Astrocyte (in vitro differentiated cells and primary cell): ENCODE results near the gene EPB41L1. TPM values are rescaled to one million over a fixed set of nuclear protein-coding genes. Genes with fewer than 3 reads are reported as not detected.

ENCODE experiments used
- DNase-seq: peaks from one replicate; pipeline ENCODE4 v3.0.0-alpha.2; 2010; ENCODE audit warnings: low read depth
- FAIRE-seq: peaks from 2 replicates; lab custom pipeline; 2011; peaks lifted over from hg19 to GRCh38; lab: Jason Lieb, UNC
- H2AFZ ChIP-seq: 2 replicates; pipeline ENCODE4 v1.6.0; 2012; ENCODE audit warnings: low read depth, low read length, inconsistent platforms
- H3K27ac ChIP-seq: 2 replicates; pipeline ENCODE4 v1.5.1; 2011; ENCODE audit warnings: low read depth, low read length, inconsistent platforms
- H3K27me3 ChIP-seq: 2 replicates; pipeline ENCODE4 v1.6.0; 2011; ENCODE audit warnings: low read length, inconsistent platforms; ENCODE audit not compliant: insufficient read depth
- H3K36me3 ChIP-seq: 2 replicates; pipeline ENCODE4 v1.5.1; 2011; ENCODE audit warnings: low read length, inconsistent platforms; ENCODE audit not compliant: insufficient read depth
- H3K4me1 ChIP-seq: 2 replicates; pipeline ENCODE4 v1.5.1; 2011; ENCODE audit warnings: low read length, inconsistent platforms; ENCODE audit not compliant: insufficient read depth
- H3K4me2 ChIP-seq: 2 replicates; pipeline ENCODE4 v1.6.0; 2012; ENCODE audit warnings: low read length, inconsistent platforms
- H3K4me3 ChIP-seq: 2 replicates; pipeline ENCODE4 v1.5.1; 2011; ENCODE audit warnings: low read depth, mild to moderate bottlenecking, low read length, inconsistent platforms; ENCODE audit not compliant: insufficient read depth
- H3K79me2 ChIP-seq: 2 replicates; pipeline ENCODE4 v1.6.0; 2012; ENCODE audit warnings: mild to moderate bottlenecking, low read length, inconsistent platforms; ENCODE audit not compliant: insufficient read depth
- H3K9ac ChIP-seq: 2 replicates; pipeline ENCODE4 v1.6.0; 2012; ENCODE audit warnings: mild to moderate bottlenecking, low read length, inconsistent platforms
- H3K9me3 ChIP-seq: 2 replicates; pipeline ENCODE4 v1.5.1; 2012; ENCODE audit warnings: low read depth, mild to moderate bottlenecking, low read length, inconsistent platforms; ENCODE audit not compliant: insufficient read depth
- H4K20me1 ChIP-seq: 2 replicates; pipeline ENCODE4 v1.6.0; 2012; ENCODE audit warnings: low read length, inconsistent platforms; ENCODE audit not compliant: insufficient read depth
- H3K27ac Mint-ChIP-seq: one replicate; pipeline ENCODE4 v1.8.0; 2021; ENCODE audit warnings: mild to moderate bottlenecking, mixed read lengths; ENCODE audit not compliant: unreplicated experiment
- H3K27me3 Mint-ChIP-seq: one replicate; pipeline ENCODE4 v1.8.0; 2021; ENCODE audit warnings: low read depth, mixed read lengths; ENCODE audit not compliant: unreplicated experiment
- H3K36me3 Mint-ChIP-seq: one replicate; pipeline ENCODE4 v1.8.0; 2021; ENCODE audit warnings: low read depth, mixed read lengths; ENCODE audit not compliant: unreplicated experiment
- H3K4me1 Mint-ChIP-seq: one replicate; pipeline ENCODE4 v1.8.0; 2021; ENCODE audit warnings: low read depth, mixed read lengths; ENCODE audit not compliant: unreplicated experiment
- H3K4me3 Mint-ChIP-seq: one replicate; pipeline ENCODE4 v1.8.0; 2021; ENCODE audit warnings: mild to moderate bottlenecking, moderate library complexity, mixed read lengths; ENCODE audit not compliant: unreplicated experiment
- H3K9me3 Mint-ChIP-seq: one replicate; pipeline ENCODE4 v1.8.0; 2021; ENCODE audit warnings: mild to moderate bottlenecking, mixed read lengths; ENCODE audit not compliant: unreplicated experiment
- EZH2 ChIP-seq: IDR thresholded peaks from 2 replicates; pipeline ENCODE4 v1.6.1; 2012; ENCODE audit warnings: mild to moderate bottlenecking, low read length, inconsistent platforms; ENCODE audit not compliant: insufficient read depth
- total RNA-seq: library from RNA; stranded (reverse); gene quantifications from 2 replicates; pipeline ENCODE4 v1.2.1, GENCODE V29; 2021
- TF ChIP-seq, protein P1 (sequence below): IDR thresholded peaks from 2 replicates; pipeline ENCODE4 v1.5.1; 2011; ENCODE audit warnings: low read depth, mild to moderate bottlenecking, inconsistent platforms, low read length, moderate library complexity; ENCODE audit not compliant: insufficient read depth

EPB41L1 gene
- total RNA-seq, 1 donor from 2014 or later, result 39.4 TPM

DNA sequence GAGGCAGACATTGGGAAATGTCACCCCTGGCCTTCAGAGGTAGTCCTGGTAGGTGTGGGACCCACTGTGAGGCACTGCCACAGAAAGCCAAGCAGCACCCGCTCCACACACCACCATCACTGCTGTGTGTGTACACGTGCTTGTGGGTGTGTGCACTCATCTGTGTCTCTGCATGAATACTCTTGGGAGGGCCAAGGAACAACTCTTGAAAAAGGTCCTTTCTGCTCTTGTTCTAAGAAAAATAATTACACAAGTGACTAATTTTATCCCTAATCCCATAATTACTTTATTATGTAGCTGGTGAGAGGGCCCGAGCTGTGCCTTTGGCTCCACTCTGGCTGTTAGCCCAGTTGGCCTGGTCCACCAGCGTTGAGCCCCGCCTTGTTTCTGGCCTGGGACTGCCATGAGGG lies 21.7 kb upstream of the EPB41L1 start:
- H3K79me2 ChIP-seq, result no peaks in the 10 kb centered on the region
- H3K27me3 ChIP-seq, result no peaks in the 10 kb centered on the region
- H3K9me3 ChIP-seq, result no peaks in the 10 kb centered on the region
- no peak overlapping the region for H3K27ac ChIP-seq
- H3K4me3 ChIP-seq, result no peak overlapping the region
- no peaks in the 10 kb centered on the region for H3K9me3 Mint-ChIP-seq
- no peak for TF ChIP-seq EZH2
- TF ChIP-seq, protein P1, sequence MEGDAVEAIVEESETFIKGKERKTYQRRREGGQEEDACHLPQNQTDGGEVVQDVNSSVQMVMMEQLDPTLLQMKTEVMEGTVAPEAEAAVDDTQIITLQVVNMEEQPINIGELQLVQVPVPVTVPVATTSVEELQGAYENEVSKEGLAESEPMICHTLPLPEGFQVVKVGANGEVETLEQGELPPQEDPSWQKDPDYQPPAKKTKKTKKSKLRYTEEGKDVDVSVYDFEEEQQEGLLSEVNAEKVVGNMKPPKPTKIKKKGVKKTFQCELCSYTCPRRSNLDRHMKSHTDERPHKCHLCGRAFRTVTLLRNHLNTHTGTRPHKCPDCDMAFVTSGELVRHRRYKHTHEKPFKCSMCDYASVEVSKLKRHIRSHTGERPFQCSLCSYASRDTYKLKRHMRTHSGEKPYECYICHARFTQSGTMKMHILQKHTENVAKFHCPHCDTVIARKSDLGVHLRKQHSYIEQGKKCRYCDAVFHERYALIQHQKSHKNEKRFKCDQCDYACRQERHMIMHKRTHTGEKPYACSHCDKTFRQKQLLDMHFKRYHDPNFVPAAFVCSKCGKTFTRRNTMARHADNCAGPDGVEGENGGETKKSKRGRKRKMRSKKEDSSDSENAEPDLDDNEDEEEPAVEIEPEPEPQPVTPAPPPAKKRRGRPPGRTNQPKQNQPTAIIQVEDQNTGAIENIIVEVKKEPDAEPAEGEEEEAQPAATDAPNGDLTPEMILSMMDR, result no peak
- peaks cover 9% of the 10 kb centered on the region for H3K4me1 ChIP-seq
- H3K4me3 Mint-ChIP-seq, result no peak overlapping the region
- FAIRE-seq (no peak), DNase-seq (no peak)
- H3K36me3 Mint-ChIP-seq, result peaks cover 2% of the 10 kb centered on the region
- no peak overlapping the region for H3K27ac Mint-ChIP-seq
- no peaks in the 10 kb centered on the region for H4K20me1 ChIP-seq
- peaks cover 4% of the 10 kb centered on the region for H3K27me3 Mint-ChIP-seq
- no peak overlapping the region for H3K4me2 ChIP-seq
- H3K4me1 Mint-ChIP-seq, result peaks cover 11% of the 10 kb centered on the region
- H3K36me3 ChIP-seq, result no peaks in the 10 kb centered on the region
- no peak overlapping the region for H2AFZ ChIP-seq
- no peak overlapping the region for H3K9ac ChIP-seq

DNA sequence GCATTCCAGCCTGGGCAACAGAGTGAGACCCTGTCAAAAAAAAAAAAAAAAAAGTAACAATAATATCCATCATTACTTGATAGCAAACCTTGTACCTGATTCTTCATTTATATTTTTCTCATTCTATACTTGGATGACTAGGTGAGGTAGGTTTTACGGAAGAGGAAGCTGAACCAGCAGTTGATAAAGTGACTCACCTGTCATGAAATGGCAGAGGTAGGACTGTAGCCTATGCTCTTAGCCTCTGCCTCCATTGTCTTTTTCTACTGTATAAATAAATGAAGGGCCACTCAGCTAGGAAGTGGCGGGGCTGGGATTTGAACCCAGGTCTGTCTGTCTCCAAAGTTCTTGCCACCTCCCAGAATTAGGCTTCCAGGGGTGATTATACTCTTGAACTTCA lies 20.7 kb upstream of the EPB41L1 start:
- no peak overlapping the region for H3K4me2 ChIP-seq
- H3K4me1 Mint-ChIP-seq, result peaks cover under 1% of the 10 kb centered on the region
- no peak for FAIRE-seq
- H3K79me2 ChIP-seq, result no peaks in the 10 kb centered on the region
- no peaks in the 10 kb centered on the region for H4K20me1 ChIP-seq
- H3K9ac ChIP-seq, result no peak overlapping the region
- no peaks in the 10 kb centered on the region for H3K9me3 Mint-ChIP-seq
- H3K27me3 Mint-ChIP-seq, result peaks cover 4% of the 10 kb centered on the region
- H3K36me3 Mint-ChIP-seq, result peaks cover 2% of the 10 kb centered on the region
- TF ChIP-seq, protein P1, result no peak
- no peak for TF ChIP-seq EZH2
- no peak for DNase-seq
- H3K27ac Mint-ChIP-seq, result no peak overlapping the region
- no peak overlapping the region for H3K27ac ChIP-seq
- H3K9me3 ChIP-seq, result no peaks in the 10 kb centered on the region
- H2AFZ ChIP-seq, result no peak overlapping the region
- H3K4me3 ChIP-seq, result no peak overlapping the region
- H3K4me1 ChIP-seq, result peaks cover under 1% of the 10 kb centered on the region
- no peak overlapping the region for H3K4me3 Mint-ChIP-seq
- no peaks in the 10 kb centered on the region for H3K36me3 ChIP-seq
- no peaks in the 10 kb centered on the region for H3K27me3 ChIP-seq

DNA sequence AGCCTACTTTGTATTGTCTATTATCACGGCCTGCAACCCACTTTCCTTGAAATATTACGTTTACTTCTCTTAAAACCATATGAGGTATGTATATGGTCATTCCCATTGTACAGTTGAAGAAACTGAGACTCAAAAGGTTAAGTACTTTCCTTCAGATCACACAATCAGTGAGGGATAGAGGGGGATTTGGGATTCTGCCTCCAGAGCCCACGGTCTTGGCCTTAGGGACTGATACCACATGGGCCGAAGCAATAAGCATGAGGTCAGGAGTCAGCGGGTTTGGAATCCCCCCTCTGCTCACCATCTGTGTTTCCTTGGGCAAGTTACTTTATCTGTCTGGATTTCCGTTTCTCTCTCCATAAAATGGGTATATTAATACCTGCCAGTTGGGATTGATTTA lies 19.4 kb upstream of the EPB41L1 start:
- Histone ChIP-seq H3K4me2 (no peak overlapping the region), H2AFZ (no peak overlapping the region), H3K27me3 (no peaks in the 10 kb centered on the region), H3K36me3 (no peaks in the 10 kb centered on the region), H3K27ac (no peak overlapping the region), H3K9me3 (no peaks in the 10 kb centered on the region), H3K79me2 (no peaks in the 10 kb centered on the region), H3K4me1 (no peaks in the 10 kb centered on the region), H3K4me3 (no peak overlapping the region), H4K20me1 (no peaks in the 10 kb centered on the region), H3K9ac (no peak overlapping the region)
- H3K27me3 Mint-ChIP-seq, result peaks cover 4% of the 10 kb centered on the region
- DNase-seq (no peak), FAIRE-seq (no peak)
- no peak for TF ChIP-seq EZH2
- TF ChIP-seq, protein P1, result no peak
- peaks cover 2% of the 10 kb centered on the region for H3K36me3 Mint-ChIP-seq
- no peaks in the 10 kb centered on the region for H3K9me3 Mint-ChIP-seq
- peaks cover 1% of the 10 kb centered on the region for H3K4me1 Mint-ChIP-seq
- no peak overlapping the region for H3K27ac Mint-ChIP-seq
- H3K4me3 Mint-ChIP-seq, result no peak overlapping the region
